ENCODE data around the gene POLK.
A peak's percentile ranks its signal among the peaks of the same experiment; 100 is the strongest.

The POLK gene

GRCh38 chr5:75611311-75612225 lies 99.9 kb downstream of the POLK start, which contains the start of gene ANKDD1B:
Gene ANKDD1B (plus strand): TSS chr5:75611453. CDS start chr5:75611635, 182 bp downstream.
- DNase-seq: no peak

- no peak for DNase-seq
These were observed 100.5 kb downstream of the POLK start for GRCh38 chr5:75612226-75612569.

DNA sequence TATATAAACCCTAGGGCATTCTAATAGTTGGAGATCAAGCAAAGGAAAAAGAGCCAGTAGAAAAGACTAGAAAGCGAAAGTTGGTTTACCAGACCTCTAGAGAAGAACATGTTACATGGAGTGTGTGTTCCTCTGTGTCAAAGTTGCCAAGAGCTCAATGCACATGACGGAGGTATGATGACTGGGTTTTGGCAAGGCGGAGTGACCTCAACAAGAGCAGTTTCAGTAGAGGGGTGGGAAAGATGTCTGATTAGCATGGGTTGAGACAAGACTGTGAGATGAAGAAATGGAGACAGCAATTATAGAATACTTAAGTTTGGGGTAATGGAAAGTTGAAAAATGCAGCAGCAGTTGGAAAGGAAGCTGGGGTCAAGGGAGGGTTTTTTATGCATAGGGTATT lies 101.2 kb downstream of the POLK start:
- DNase-seq: no peak

GRCh38 chr5:75614176-75614575 lies 102.5 kb downstream of the POLK start:
- DNase-seq: no peak

GRCh38 chr5:75616371-75616881 lies 104.7 kb downstream of the POLK start:
- no peak for DNase-seq

GRCh38 chr5:75616971-75617621 lies 105.4 kb downstream of the POLK start:
- no peak for DNase-seq

GRCh38 chr5:75617736-75618352 lies 106.2 kb downstream of the POLK start:
- no peak for DNase-seq

DNA sequence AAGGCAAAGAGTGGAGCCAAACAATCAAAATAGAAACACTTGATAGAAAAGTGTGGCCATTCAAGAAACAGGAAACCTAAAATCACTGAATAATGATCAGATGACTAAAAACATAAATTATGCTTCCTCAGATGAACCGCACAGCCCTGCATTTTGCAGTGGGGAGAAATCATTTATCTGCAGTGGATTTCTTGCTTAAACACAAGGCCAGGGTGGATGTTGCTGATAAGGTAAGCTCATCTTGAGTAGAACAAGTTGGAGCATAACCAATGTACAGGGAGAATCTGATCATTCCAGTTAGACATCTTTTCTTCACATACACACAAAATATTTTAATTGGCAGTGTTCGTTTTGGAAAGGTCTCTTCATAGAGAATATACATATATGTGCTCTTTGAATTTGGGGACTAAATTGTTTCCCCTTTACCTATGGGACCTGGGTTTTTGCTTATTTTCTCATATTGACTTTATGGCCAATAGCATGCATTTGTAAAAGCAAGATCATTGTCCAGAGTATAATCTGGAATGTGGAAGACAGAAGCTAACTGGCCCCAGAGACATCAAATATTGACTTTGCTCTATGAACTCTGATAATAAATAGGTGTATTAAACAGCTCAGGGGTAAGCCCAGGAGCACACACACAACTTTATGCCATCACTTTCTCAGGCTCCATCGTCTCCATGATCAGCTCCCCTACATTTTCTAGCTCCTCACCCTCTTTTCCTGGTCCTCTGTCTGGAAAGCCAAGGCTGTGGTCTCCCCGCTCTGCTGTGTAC lies 108.7 kb downstream of the POLK start:
- DNase-seq: no peak

DNA sequence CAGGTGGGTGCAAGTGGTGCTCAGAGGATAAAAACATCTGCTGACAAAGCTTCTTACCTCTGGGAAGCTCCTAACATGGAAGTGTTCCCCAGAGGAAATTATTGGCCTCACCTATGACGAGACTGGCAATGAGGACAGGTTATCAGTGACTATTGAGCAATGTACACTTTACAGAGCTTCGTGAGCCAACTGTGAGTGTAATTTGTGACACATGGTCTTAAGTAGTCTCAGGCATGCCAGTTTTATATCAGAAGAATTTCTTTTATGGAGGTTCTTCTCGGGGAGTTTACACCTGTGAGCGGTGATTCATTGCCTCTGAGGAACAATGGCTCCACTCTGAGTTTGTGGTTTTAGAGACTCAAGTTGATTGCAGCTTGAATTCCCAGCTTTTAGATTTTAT lies 110.9 kb downstream of the POLK start:
- no peak for DNase-seq

DNA sequence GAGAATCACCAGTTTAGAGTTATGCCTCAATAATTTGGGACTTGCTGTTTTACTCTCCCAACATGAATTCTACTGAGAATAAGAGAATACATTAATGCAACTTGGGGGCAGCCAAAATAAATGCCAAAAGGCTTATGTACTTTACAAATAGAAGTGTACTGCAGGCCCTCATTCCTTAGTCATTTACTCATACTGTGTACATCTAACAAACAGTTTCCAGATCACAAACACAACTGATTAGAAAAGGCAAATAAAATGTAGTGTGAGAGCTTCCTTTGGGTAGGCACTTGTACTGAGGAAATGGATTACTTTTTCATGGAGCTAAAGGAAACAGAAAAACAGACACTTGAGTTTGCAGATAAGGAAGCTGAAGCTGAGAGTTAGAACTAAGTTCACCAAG lies 112.2 kb downstream of the POLK start:
- DNase-seq: no peak

DNA sequence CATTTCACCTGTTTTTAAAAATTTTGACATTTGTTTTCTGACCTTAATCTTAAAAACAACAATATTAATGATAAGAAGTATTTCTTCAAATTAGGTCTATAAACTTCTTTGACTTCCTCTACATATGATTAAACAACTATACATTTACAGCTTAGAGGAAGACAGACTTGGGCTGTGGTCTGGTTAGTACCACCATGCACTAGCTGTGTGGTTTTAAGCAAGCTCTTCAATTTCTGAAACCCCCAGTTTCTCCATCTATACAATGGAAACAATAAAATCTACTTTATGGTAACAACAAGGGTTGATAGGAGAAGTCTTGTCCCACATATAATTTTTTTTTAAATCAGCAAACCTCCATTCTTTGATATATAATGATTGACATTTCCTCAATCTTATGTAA lies 115.3 kb downstream of the POLK start:
- no peak for DNase-seq

DNA sequence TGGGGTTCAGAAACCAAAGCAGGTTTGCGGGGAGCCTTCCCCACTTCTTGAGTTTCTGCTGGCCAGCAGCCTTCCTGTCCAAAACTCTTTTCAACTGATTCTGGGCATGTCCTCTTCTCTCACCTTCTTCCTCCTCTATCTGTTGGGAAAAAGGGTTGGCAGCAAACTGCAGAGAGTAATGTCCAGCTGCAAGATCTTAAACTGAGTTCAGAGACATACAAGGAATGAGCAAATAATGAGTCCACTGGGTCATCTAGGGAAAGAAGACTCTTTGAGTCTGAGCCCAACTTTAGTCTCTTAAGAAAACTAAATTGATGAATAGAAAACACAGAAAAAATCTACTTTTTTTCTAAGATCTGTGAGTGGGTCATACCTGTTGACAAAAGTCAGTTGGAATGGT lies 116.1 kb downstream of the POLK start:
- DNase-seq: no peak

DNA sequence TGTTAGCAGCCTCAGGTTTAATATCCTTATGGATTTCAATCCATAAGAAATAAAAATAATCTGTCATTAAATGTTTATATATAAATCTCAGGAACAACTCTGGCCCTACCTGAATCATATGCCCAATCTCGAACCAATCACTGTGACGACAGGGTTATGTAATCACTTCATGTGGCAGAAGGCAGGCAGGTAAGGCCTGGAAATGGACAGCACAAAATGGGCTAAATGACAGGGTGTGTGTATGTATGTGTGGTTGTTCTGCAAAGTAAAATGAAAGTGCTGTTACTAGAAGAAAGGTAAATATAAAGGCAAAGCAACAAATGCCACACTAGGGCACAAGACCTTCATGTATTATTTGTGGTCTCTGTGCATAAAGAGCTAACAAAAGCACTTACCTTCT lies 119.2 kb downstream of the POLK start:
- no peak for DNase-seq

DNA sequence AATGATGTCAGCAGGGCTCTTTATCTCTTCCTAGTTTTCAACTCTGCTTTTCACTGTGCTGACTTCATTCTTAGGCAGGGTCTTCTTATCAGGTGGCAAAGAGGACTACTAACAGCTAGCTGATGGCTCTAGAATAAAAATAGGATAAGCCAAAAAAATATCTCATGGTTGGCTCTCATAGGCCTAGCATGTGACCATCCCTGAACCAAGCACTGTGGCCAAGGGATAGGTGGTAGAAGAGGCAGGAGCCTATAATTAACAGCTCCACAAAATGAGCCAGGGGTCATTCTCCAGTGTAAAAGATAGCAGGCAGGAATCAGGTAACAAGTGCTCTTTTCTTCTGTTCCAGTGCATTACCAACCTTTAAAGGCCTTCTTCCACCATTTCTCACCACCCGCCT lies 120.6 kb downstream of the POLK start:
- DNase-seq: no peak

GRCh38 chr5:75637949-75638348 lies 126.3 kb downstream of the POLK start:
- no peak for DNase-seq

- no peak for DNase-seq
These were observed 128.0 kb downstream of the POLK start for GRCh38 chr5:75639535-75640311.

DNA sequence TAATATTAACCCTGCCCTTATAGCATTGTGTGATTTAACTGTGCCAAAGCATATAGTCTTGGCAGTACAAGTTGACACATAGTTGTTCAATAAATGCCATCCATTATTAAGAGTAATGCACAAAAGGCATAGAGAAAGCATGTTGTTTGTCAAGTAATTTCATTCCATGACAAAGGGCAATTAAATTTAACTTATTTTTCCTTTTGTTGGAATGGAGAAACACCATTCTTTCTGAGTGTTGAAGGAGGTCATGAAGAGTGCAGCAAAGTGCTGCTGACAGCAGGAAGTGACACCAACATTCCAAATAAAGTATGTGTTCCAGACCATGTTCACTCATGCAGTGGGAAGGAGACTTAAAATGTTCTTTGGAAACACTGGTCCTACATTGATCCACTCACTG lies 128.7 kb downstream of the POLK start:
- DNase-seq: peak; percentile 6 to 39

- DNase-seq: no peak
These were observed 129.1 kb downstream of the POLK start for GRCh38 chr5:75640826-75641225.

- DNase-seq: no peak
These were observed 137.0 kb downstream of the POLK start for GRCh38 chr5:75648712-75649111.
